HepG2 (cell line): ENCODE results near the gene LYRM7. TPM values are rescaled to one million over a fixed set of nuclear protein-coding genes. Genes with fewer than 3 reads are reported as not detected.
A peak's percentile ranks its signal among the peaks of the same experiment; 100 is the strongest.

Experiments used
- ATF6 ChIP-seq: sonication (generic); formaldehyde crosslinking; conservative IDR thresholded peaks from 2 replicates; pipeline ENCODE4 v1.4.0; 2020; ENCODE audit warnings: missing genetic modification reagents
- BCL6 ChIP-seq: IDR thresholded peaks from 2 replicates; pipeline ENCODE4 v1.6.1; 2016; ENCODE audit warnings: missing genetic modification reagents, missing compliant biosample characterization
- CAMTA2 ChIP-seq: sonication (generic); formaldehyde crosslinking; IDR thresholded peaks from 2 replicates; pipeline ENCODE4 v1.4.0; 2020; ENCODE audit warnings: mild to moderate bottlenecking, missing genetic modification reagents, borderline replicate concordance
- CTCF ChIP-seq: sonication (generic); formaldehyde crosslinking; IDR thresholded peaks from 2 replicates; pipeline ENCODE4 v1.5.0; 2020; ENCODE audit warnings: mild to moderate bottlenecking, missing genetic modification reagents, moderate library complexity
- FOSL2 ChIP-seq: sonication (generic); formaldehyde crosslinking; IDR thresholded peaks from 2 replicates; pipeline ENCODE4 v1.4.0; 2020; ENCODE audit warnings: missing genetic modification reagents
- GABPB1 ChIP-seq: IDR thresholded peaks from 2 replicates; pipeline ENCODE4 v1.6.1; 2016; ENCODE audit warnings: mild to moderate bottlenecking, missing genetic modification reagents, moderate library complexity, missing compliant biosample characterization
- HNF4G ChIP-seq, 2 experiments: sonication (generic) in 1 of 2; formaldehyde crosslinking in 1 of 2; IDR thresholded peaks; 2 replicates each; pipeline versions ENCODE4 v1.4.0 to v1.6.1; 2011 to 2020; ENCODE audit warnings: borderline replicate concordance in 2 of 2, low read depth in 2 of 2, mild to moderate bottlenecking in 2 of 2, low read length in 1 of 2, missing genetic modification reagents in 1 of 2, moderate library complexity in 1 of 2
- LRRFIP1 ChIP-seq: sonication (generic); formaldehyde crosslinking; conservative IDR thresholded peaks from 2 replicates; pipeline ENCODE4 v1.4.0; 2020; ENCODE audit warnings: missing genetic modification reagents
- MXD1 ChIP-seq: sonication (generic); formaldehyde crosslinking; IDR thresholded peaks from 2 replicates; pipeline ENCODE4 v1.4.0; 2020; ENCODE audit warnings: mild to moderate bottlenecking, missing genetic modification reagents
- RBFOX2 ChIP-seq: fragments of 200-400 bp; formaldehyde crosslinking; IDR thresholded peaks from 2 replicates; pipeline ENCODE4 v1.6.1; 2017; ENCODE audit warnings: low read depth, mild to moderate bottlenecking, low read length
- SNRNP70 ChIP-seq: fragments of 200-400 bp; formaldehyde crosslinking; IDR thresholded peaks from 2 replicates; pipeline ENCODE4 v1.6.1; 2017; ENCODE audit warnings: mild to moderate bottlenecking, low read depth, low read length, moderate library complexity
- SP1 ChIP-seq, 2 experiments: fragments of 450-650 bp in 1 of 2; sonication (generic) in 1 of 2; formaldehyde crosslinking in 1 of 2; IDR thresholded peaks; 2 replicates each; pipeline versions ENCODE4 v1.4.0 to v1.6.1; 2016 to 2020; ENCODE audit warnings: missing genetic modification reagents in 1 of 2
- TCF12 ChIP-seq, 2 experiments: fragments of 450-650 bp in 1 of 2; sonication (generic) in 1 of 2; formaldehyde crosslinking in 1 of 2; IDR thresholded peaks; 2 replicates each; pipeline versions ENCODE4 v1.6.1 to v1.8.0; 2017 to 2022; ENCODE audit warnings: antibody characterized with exemption in 1 of 2, mild to moderate bottlenecking in 1 of 2, missing genetic modification reagents in 1 of 2, moderate library complexity in 1 of 2
- YEATS4 ChIP-seq: sonication (generic); formaldehyde crosslinking; IDR thresholded peaks from 2 replicates; pipeline ENCODE4 v1.4.0; 2020; ENCODE audit warnings: missing genetic modification reagents, borderline replicate concordance
- ZMAT3 ChIP-seq: sonication (generic); formaldehyde crosslinking; conservative IDR thresholded peaks from 2 replicates; pipeline ENCODE4 v1.7.0; 2021; ENCODE audit warnings: missing genetic modification reagents
- ZNF160 ChIP-seq: sonication (generic); formaldehyde crosslinking; IDR thresholded peaks from 2 replicates; pipeline ENCODE4 v1.8.0; 2022; ENCODE audit warnings: mild to moderate bottlenecking, inconsistent platforms, missing genetic modification reagents
- ZNF430 ChIP-seq: sonication (generic); formaldehyde crosslinking; IDR thresholded peaks from 2 replicates; pipeline ENCODE4 v1.9.0; 2021; ENCODE audit warnings: mild to moderate bottlenecking, missing genetic modification reagents
- ZNF460 ChIP-seq: sonication (generic); formaldehyde crosslinking; IDR thresholded peaks from 2 replicates; pipeline ENCODE4 v1.5.1; 2020; ENCODE audit warnings: missing genetic modification reagents, mild to moderate bottlenecking, borderline replicate concordance
- ZNF577 ChIP-seq: sonication (generic); formaldehyde crosslinking; IDR thresholded peaks from 2 replicates; pipeline ENCODE4 v1.4.0; 2020; ENCODE audit warnings: mild to moderate bottlenecking, low read depth, missing genetic modification reagents, borderline replicate concordance
- ZNF740 ChIP-seq: sonication (generic); formaldehyde crosslinking; IDR thresholded peaks from 2 replicates; pipeline ENCODE4 v1.4.0; 2020; ENCODE audit warnings: missing genetic modification reagents
- ZNF768 ChIP-seq: sonication (generic); formaldehyde crosslinking; IDR thresholded peaks from 2 replicates; pipeline ENCODE4 v1.4.0; 2020; ENCODE audit warnings: missing genetic modification reagents
- polyA plus RNA-seq, 8 experiments: library from polyadenylated mRNA; depleted of rRNA in 3 of 8; stranded (reverse) in 7 of 8; unstranded in 1 of 8; fragments of >200 nt; fragmentation: Illumina TruSeq in 4 of 8; extraction: Trizol in 4 of 8; gene quantifications; 2 replicates each; pipeline versions ENCODE4 v1.2.1 to v1.2.3, GENCODE V29; 2011 to 2016; ENCODE audit warnings: low read depth in 4 of 8, missing spikeins in 1 of 8, mixed read lengths in 1 of 8; ENCODE audit not compliant: insufficient read depth in 1 of 8
- total RNA-seq, 5 experiments: library from RNA; depleted of rRNA; stranded (reverse); fragments of >200 nt; fragmentation: Illumina TruSeq; extraction: Trizol; gene quantifications; 2 replicates each; pipeline ENCODE4 v1.2.3, GENCODE V29; 2016; ENCODE audit warnings: low read depth in 1 of 5
- TF ChIP-seq, protein P1 (sequence below): sonication (generic); formaldehyde crosslinking; IDR thresholded peaks from 2 replicates; pipeline ENCODE4 v1.4.0; 2020; ENCODE audit warnings: mild to moderate bottlenecking, missing genetic modification reagents

The LYRM7 gene
- total and polyA plus RNA-seq, 2 of the 13 experiments (the other 11 are each of a cell fraction or from before 2014, with no cell fraction given) = 3.0 to 5.5 TPM

GRCh38 chr5:131165119-131165727 lies 5.5 kb upstream of the LYRM7 start, which contains the start of gene HINT1 (continued):
- no peak for TF ChIP-seq ATF6 (CRISPR knock-in tag)
- TF ChIP-seq LRRFIP1 = 0 out of 2 replicates have a peak, but pooled peaks have one; percentile 9
- peak; percentile 72 for TF ChIP-seq GABPB1 (CRISPR knock-in tag)
- no peak for TF ChIP-seq ZNF740
- no peak for TF ChIP-seq HNF4G (IDR thresholded peaks at IDR 0.05; ENCODE audit: borderline replicate concordance, low read depth, low read length)
- TF ChIP-seq HNF4G (CRISPR knock-in tag; IDR thresholded peaks at IDR 0.05; ENCODE audit: borderline replicate concordance, low read depth) = no peak
- TF ChIP-seq ZMAT3 (CRISPR knock-in tag) = no peak
- TF ChIP-seq ZNF160 (CRISPR knock-in tag) = no peak
- TF ChIP-seq ZNF577 (CRISPR knock-in tag) = no peak
- peak; percentile 70 for TF ChIP-seq YEATS4 (CRISPR knock-in tag)
- no peak for TF ChIP-seq FOSL2
- no peak for TF ChIP-seq CAMTA2 (CRISPR knock-in tag)
- peak; percentile 76 for TF ChIP-seq CTCF (CRISPR knock-in tag)
- no peak for TF ChIP-seq BCL6
- no peak for TF ChIP-seq SP1 (IDR thresholded peaks at IDR 0.05)
- no peak for TF ChIP-seq SP1 (CRISPR knock-in tag; IDR thresholded peaks at IDR 0.05)
- no peak for TF ChIP-seq ZNF460 (CRISPR knock-in tag)
- no peak for TF ChIP-seq ZNF430
- TF ChIP-seq, protein P1, sequence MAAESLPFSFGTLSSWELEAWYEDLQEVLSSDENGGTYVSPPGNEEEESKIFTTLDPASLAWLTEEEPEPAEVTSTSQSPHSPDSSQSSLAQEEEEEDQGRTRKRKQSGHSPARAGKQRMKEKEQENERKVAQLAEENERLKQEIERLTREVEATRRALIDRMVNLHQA = no peak
- TF ChIP-seq TCF12 (IDR thresholded peaks at IDR 0.05) = no peak
- no peak for TF ChIP-seq TCF12 (CRISPR knock-in tag; IDR thresholded peaks at IDR 0.05)
- TF ChIP-seq SNRNP70 = no peak
- peak; percentile 90 for TF ChIP-seq RBFOX2
- no peak for TF ChIP-seq MXD1 (CRISPR knock-in tag)
- TF ChIP-seq ZNF768 (CRISPR knock-in tag) = no peak
